ENCODE results near the gene WWOX.

WWOX gene

DNA sequence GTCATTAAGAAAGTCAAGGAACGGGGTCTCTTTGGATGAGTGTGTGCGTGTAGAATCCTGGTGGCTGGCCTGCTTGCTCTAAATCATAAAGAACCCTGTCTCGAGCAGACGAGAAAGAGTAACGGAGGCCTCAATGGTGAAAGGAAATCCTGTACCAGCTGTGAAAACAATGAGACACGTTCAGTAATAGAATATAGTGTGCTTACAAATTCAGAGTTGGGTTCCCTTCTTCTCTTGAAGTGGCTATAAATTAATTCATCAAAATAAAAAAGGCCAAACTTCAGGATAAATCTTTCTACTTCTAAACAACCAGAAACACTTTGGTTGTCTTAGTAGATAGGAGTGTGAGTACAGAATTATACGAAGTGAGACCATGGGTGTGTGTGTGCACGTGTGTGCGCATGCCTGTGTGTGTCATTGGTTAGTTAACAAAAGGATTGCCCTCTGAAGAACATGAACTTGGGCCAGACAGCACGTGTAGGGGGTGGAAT, 48.5 kb downstream of the WWOX start:
- no peak for DNase-seq

DNA sequence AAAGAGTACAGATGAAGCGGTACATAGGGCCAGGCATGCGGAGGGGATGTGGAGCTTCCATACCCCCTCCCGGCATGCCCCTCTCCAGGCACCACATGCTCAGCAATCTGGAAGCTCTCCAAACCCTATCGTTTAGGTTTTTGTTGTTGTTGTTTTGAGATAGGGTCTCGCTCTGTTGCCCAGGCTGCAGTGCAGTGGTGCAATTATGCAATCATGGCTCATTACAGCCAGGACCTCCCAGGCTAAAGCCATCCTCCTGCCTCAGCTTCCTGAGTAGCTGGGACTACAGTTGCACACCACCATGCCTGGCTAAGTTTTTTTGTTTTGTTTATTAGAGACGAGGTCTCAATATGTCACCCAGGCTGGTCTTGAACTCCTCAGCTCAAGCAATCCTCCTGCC, 50.8 kb downstream of the WWOX start:
- no peak for DNase-seq

- no peak for DNase-seq
These were observed 55.4 kb downstream of the WWOX start for GRCh38 chr16:78154729-78155461.

DNA sequence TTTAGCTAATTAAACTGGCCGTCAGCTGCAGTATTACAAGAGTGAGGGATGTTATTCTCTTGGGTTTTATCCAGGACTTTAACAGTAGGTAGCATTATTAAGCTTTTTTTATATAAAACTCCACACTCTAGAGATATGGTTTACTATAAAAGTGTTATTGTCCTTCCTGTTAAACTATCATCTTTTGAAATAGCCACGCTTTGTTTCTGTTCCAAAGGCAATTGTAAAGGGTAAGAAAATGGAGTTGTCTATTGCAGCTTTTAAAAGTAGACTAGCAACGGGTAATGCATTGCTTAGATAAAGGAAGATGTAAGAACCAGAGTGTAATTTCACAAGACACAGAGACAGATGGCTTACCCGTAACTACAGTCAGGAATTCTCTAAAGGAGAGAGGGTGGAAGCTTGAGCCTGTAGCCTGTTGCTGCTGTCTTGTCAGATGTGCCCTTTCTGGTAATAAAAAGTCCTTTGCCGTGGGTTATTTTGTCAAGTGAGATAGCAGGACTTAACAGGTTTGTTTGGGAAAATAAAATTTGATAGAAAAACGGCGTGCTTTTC, 56.4 kb downstream of the WWOX start:
- no peak for DNase-seq

GRCh38 chr16:78161023-78161729, 61.7 kb downstream of the WWOX start:
- no peak for DNase-seq

- DNase-seq: no peak
These were observed 64.6 kb downstream of the WWOX start for GRCh38 chr16:78163772-78164670.

GRCh38 chr16:78170494-78170933, 71.1 kb downstream of the WWOX start:
- no peak for DNase-seq

GRCh38 chr16:78175287-78175686, 75.8 kb downstream of the WWOX start:
- DNase-seq: no peak

- no peak for DNase-seq
These were observed 77.0 kb downstream of the WWOX start for GRCh38 chr16:78176435-78176834.

DNA sequence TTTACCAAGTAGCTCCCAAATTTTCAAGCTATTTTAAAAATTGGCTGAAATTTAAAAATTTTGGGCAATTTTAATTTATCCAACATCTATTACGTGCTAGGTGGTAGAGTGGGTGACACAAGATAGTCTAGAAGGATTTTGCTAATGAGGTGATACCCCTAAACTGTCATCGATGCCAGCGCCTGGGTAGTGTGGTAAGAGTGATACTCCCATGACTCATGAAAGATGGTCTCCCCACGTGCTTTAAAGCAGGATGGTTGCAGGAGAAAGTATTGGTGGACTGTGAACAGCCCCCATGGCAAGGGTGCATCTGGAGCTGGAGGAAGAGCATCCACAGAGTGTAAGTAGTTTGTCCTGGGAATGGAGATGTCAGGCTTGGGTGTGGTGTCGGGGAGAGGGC, 77.8 kb downstream of the WWOX start:
- DNase-seq: no peak

GRCh38 chr16:78177987-78178386, 78.5 kb downstream of the WWOX start:
- DNase-seq: no peak

GRCh38 chr16:78179666-78180065, 80.2 kb downstream of the WWOX start:
- DNase-seq: no peak

DNA sequence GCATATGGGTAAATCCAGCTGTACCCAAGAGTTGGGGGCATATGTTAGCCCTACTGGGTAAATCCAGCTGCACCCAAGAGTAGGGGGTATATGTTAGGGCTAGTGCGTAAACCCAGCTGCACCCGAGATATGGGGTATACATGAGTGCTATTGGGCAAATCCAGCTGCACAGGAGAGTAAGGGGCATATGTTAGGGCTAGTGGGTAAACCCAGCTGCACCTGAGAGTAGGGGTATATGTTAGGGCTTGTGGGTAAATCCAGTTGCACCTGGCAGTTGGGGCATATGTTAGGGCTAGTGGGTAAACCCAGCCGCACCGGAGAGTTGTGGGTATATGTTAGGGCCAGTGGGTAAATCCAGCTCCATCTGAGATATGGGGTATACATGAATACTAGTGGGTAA, 80.9 kb downstream of the WWOX start:
- no peak for DNase-seq

- DNase-seq: no peak
These were observed 84.2 kb downstream of the WWOX start for GRCh38 chr16:78183437-78184237.

- DNase-seq: no peak
These were observed 85.1 kb downstream of the WWOX start for GRCh38 chr16:78184238-78185183.

DNA sequence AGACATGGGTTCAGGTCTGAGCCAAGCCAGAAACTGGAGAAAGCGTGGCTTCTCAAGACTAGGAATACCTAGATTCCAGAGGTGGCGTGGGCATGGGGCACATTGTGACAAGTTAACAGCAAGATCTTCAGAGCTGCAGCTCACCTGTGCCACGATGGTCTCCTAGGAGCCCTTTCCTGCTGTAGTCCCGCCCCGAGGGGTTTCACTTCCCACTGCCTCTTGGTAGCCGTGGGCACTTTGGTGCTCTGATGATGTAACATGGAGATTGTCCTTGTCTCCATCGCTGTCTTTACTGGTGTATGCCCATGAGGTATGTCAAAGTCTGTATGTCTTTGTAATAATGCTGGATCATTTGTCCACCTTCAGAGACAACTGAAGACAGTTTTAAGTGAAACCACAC, 89.7 kb downstream of the WWOX start:
- DNase-seq: no peak

DNA sequence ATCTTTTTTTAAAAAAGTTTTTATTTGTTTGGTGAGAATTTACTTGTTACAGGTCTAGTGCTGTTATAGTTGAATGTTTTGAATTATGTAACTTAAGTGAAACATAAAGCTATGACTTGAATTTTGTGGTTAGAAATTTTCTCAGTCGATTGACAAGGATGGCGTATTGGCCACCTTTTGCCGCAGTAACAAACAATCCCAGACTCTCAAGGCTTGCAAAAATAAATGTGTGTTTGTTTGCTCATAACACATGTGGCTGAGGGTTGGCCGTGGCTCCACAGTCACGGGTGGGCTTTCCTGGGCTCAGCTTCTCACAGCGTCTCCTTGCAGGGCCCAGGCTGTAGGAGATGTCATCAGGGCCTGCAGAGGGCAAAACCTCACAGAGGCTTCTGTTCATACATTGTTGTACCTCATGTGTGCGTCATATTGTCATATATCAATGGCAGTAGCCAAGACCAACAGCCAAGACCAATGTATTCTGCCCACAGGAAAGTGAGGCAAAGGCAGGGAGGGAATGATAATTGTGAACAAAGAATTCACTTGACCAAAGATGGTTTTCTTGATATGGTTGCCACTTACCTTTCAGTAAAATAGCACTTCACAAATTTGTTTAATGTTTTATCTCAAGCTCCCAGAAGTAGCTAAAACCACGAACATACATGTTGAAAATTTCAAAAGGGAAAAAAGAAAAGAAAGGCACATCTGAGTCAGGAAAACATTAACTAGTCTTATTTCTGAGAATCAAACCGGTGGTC, 93.5 kb downstream of the WWOX start:
- DNase-seq: no peak

DNA sequence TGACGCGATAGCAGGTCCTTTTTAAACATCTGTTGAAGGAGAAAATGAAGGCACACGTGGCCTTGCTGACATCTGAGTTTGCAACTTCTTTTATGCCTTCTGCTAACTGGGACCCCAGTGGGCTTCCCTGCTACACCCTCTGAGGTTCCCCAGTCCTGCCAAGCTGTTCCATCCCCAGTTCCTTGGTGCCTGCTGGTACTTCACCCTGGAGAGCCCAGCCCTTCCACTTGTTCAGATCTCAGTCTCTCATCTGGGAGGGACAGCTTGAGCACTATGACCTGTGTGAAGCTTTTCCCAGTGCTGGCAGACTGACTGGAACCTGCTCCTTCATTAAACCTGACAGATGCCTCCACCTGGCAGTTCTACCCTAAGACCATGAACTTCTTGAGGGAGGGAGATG, 95.5 kb downstream of the WWOX start:
- DNase-seq: no peak

DNA sequence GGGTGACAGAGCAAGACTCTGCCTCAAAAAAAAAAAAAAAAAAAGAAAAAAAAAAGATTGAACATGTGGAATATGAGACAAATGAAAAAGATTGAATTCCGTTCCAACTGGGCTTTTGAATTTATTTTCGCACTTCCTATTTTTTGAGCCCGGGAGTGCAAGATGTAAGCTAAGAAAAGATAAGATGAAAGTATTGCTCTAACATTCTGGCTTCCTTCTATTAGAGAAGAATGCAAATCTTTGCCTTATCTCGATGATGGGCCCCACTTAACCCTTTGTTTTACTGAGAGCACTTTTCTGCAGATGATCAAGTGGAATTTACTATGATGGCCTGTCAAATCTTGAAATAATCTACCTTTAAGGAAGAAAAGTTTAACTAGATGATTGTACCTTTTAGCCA, 96.3 kb downstream of the WWOX start:
- DNase-seq: no peak

GRCh38 chr16:78196502-78196901, 97.0 kb downstream of the WWOX start:
- DNase-seq: no peak

Data from bone marrow (tissue), 2 donors.